ENCODE results near the gene AUP1. TPM values are rescaled to one million over a fixed set of nuclear protein-coding genes. Genes with fewer than 3 reads are reported as not detected.

Gene AUP1
- total RNA-seq, 6 experiments from 2014 or later, result 64.6 to 109 (median 80.4) TPM

DNA sequence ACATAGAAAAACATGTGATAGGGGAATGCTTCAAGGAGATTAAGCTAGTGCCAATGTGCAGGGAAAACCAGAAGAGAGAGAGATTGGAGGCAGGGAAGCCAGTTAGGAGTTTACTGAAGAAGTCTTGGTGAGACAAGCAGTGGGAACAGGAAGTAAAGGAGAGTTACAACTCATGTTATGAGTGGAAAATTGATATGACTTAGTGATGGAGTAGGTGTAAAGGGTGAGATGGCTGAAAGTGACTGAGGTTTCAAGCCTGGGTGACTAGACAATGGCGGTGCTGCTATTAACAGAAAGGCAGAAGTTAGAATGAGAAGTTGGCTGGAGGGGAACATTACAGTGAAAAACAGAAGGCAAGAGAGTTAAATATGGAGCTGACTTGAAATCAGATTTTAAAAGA is 41.6 kb upstream of the AUP1 start:
- DNase-seq (no peak), ATAC-seq (no peak)
- WGBS (ENCODE audit: insufficient coverage, low coverage, low lambda C conversion rate, missing lambda C conversion rate), result 70% methylated on average over 1 of the region's 1 CpG
- no peaks in the 10 kb centered on the region for H3K9me3 ChIP-seq
- no peaks in the 10 kb centered on the region for H3K27me3 ChIP-seq
- no peak overlapping the region for H3K27ac ChIP-seq
- TF ChIP-seq CTCF (IDR thresholded peaks at IDR 0.05), result no peak
- TF ChIP-seq POLR2A (IDR thresholded peaks at IDR 0.05), result no peak
- no peaks in the 10 kb centered on the region for H3K4me1 ChIP-seq
- no peak overlapping the region for H3K4me3 ChIP-seq
- H3K36me3 ChIP-seq, result no peaks in the 10 kb centered on the region
- intact Hi-C loops (cut with DNase I), result no loop called here

- H3K27ac ChIP-seq, result no peak overlapping the region
These were observed 40.2 kb upstream of the AUP1 start for GRCh38 chr2:74569686-74570085.

DNA sequence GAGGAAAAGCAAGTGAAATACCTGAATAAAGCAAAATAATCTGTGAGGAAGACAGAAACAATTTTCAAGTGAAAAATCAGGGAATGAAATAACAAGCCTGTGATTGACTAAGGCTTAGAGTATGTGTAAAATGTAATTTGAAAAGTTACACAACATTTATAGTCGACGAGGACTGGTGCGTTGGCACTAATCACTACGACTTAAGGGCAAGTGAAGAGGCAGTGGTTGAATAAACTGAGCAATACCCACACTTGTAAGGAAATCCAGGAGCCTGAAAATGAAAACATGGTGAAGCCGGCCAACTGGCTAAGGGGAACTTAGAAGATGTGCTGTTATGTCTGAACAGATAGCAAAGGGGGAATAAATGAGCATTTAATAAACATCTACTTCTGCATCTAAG is 38.4 kb upstream of the AUP1 start:
- H3K4me1 ChIP-seq, result no peaks in the 10 kb centered on the region

More at GRCh38 chr2:74569686-74570085, 40.2 kb upstream of the AUP1 start:
- Histone ChIP-seq H3K4me3 (no peak overlapping the region), H3K4me1 (no peaks in the 10 kb centered on the region), H3K9me3 (no peaks in the 10 kb centered on the region), H3K27me3 (no peaks in the 10 kb centered on the region), H3K36me3 (no peaks in the 10 kb centered on the region)
- intact Hi-C loops (cut with DNase I), result no loop called here
- WGBS (ENCODE audit: insufficient coverage, low coverage, low lambda C conversion rate, missing lambda C conversion rate), result 86% methylated on average over 1 of the region's 1 CpG
- no peak for DNase-seq
- no peak for ATAC-seq
- TF ChIP-seq CTCF (IDR thresholded peaks at IDR 0.05) (no peak), POLR2A (IDR thresholded peaks at IDR 0.05) (no peak)

GRCh38 chr2:74566754-74567085 is 37.2 kb upstream of the AUP1 start:
- Histone ChIP-seq H3K36me3 (no peaks in the 10 kb centered on the region), H3K9me3 (no peaks in the 10 kb centered on the region), H3K27me3 (no peaks in the 10 kb centered on the region), H3K4me1 (no peaks in the 10 kb centered on the region), H3K4me3 (no peak overlapping the region), H3K27ac (no peak overlapping the region)
- no peak for ATAC-seq
- intact Hi-C loops (cut with DNase I), result no loop called here
- TF ChIP-seq POLR2A (IDR thresholded peaks at IDR 0.05) (no peak), CTCF (IDR thresholded peaks at IDR 0.05) (no peak)
- no peak for DNase-seq

More for the DNA sequence above, 38.4 kb upstream of the AUP1 start:
- no peak for DNase-seq
- no peak for ATAC-seq
- Histone ChIP-seq H3K27me3 (no peaks in the 10 kb centered on the region), H3K4me3 (no peak overlapping the region), H3K27ac (no peak overlapping the region), H3K36me3 (no peaks in the 10 kb centered on the region), H3K9me3 (no peaks in the 10 kb centered on the region)
- TF ChIP-seq POLR2A (IDR thresholded peaks at IDR 0.05) (no peak), CTCF (IDR thresholded peaks at IDR 0.05) (no peak)
- intact Hi-C loops (cut with DNase I), result no loop called here
- WGBS (ENCODE audit: insufficient coverage, low coverage, low lambda C conversion rate, missing lambda C conversion rate), result 67% methylated on average over 5 of the region's 5 CpGs

- ATAC-seq, result no peak
- Histone ChIP-seq H3K4me3 (no peak overlapping the region), H3K4me1 (no peaks in the 10 kb centered on the region), H3K27me3 (no peaks in the 10 kb centered on the region), H3K36me3 (no peaks in the 10 kb centered on the region), H3K27ac (no peak overlapping the region), H3K9me3 (no peaks in the 10 kb centered on the region)
- intact Hi-C loops (cut with DNase I), result no loop called here
- 58% methylated on average over 7 of the region's 7 CpGs for WGBS (ENCODE audit: insufficient coverage, low coverage, low lambda C conversion rate, missing lambda C conversion rate)
- no peak for DNase-seq
- TF ChIP-seq CTCF (IDR thresholded peaks at IDR 0.05), result no peak
- TF ChIP-seq POLR2A (IDR thresholded peaks at IDR 0.05), result no peak
These were observed 36.7 kb upstream of the AUP1 start for GRCh38 chr2:74566076-74566753.
